SJCRH30 (cell line): ENCODE measurements around the gene OR6B2. TPM values are rescaled to one million over a fixed set of nuclear protein-coding genes. Genes with fewer than 3 reads are reported as not detected.

ENCODE experiments used
- DNase-seq, 2 experiments: peaks; one replicate each; pipeline ENCODE4 v3.0.0-alpha.2; 2015 to 2020
- H3K27ac ChIP-seq: fragments of 250-450 bp; sonication (Bioruptor Pico); 2 replicates; pipeline ENCODE4 v1.5.1; 2020; ENCODE audit warnings: mild to moderate bottlenecking, moderate library complexity
- H3K27me3 ChIP-seq: fragments of 250-450 bp; sonication (Bioruptor Pico); 2 replicates; pipeline ENCODE4 v1.5.1; 2020; ENCODE audit warnings: mild to moderate bottlenecking, moderate library complexity
- H3K36me3 ChIP-seq: fragments of 250-450 bp; sonication (Bioruptor Pico); 2 replicates; pipeline ENCODE4 v1.5.1; 2020; ENCODE audit warnings: mild to moderate bottlenecking, moderate library complexity
- H3K4me1 ChIP-seq: fragments of 250-450 bp; sonication (Bioruptor Pico); 2 replicates; pipeline ENCODE4 v1.5.1; 2020; ENCODE audit warnings: mild to moderate bottlenecking, moderate library complexity
- H3K4me3 ChIP-seq: fragments of 250-450 bp; sonication (Bioruptor Pico); 2 replicates; pipeline ENCODE4 v1.5.1; 2020; ENCODE audit warnings: mild to moderate bottlenecking, moderate library complexity
- H3K9me3 ChIP-seq: fragments of 250-450 bp; sonication (Bioruptor Pico); replicated peaks from 2 replicates; pipeline ENCODE4 v1.5.1; 2020; ENCODE audit warnings: mild to moderate bottlenecking, moderate library complexity
- total RNA-seq: library from RNA; depleted of rRNA; stranded (reverse); fragments of >200 nt; shearing (Covaris generic); gene quantifications from 2 replicates; pipeline ENCODE4 v1.2.3, GENCODE V29; 2014; rRNA removed

Gene OR6B2
- total RNA-seq = not detected in 2 replicates

DNA sequence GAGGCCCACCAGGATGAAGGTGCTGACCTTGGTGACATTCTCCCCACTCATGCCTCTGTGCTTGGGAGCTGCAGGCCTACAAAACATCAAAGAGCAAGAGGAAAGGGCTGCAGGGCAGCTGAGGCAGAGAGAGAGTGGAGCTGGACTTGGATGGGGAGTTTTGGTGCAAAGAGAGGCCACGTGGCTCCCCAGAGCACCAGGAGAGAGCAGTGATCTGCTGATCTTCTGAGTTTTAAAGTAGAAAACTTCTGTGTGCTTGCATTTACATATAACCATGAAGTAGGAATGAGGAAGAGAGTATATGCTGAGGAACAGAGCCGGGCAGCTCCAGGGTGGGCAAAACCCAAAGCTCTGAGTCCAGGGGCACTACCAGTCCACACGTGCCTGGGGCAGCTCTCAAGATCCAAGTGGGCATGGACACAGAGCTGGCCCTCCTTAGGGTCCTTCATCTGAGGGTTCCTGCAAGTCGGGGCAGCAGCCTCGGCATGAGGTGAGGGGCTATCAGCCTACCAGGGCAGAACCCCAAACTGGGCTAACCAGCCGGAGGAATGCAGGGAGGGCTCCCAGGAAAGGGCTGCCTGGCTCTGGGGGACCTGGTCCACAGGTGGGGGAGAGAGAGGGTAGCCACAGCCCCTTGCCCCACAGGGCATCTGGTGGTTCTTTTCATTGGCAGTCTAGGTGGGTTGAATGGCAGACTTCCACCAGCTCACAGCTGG lies at the start of gene OR6B2:
Gene OR6B2 (minus strand): TSS at position 51 of the 716 bp plus-strand sequence. CDS start 0 bp downstream, at position 51.
- H3K4me1 ChIP-seq = no peaks in the 10 kb centered on the region
- no peak within 1 kb of the TSS for H3K27ac ChIP-seq
- H3K27me3 ChIP-seq = peaks cover 17% of the 10 kb centered on the region; the same call in 1 of the 2 replicates
- H3K4me3 ChIP-seq = no peak within 1 kb of the TSS
- no peaks in the 10 kb centered on the region for H3K9me3 ChIP-seq
- H3K36me3 ChIP-seq = no peaks in the 10 kb centered on the region
- DNase-seq = no peak

DNA sequence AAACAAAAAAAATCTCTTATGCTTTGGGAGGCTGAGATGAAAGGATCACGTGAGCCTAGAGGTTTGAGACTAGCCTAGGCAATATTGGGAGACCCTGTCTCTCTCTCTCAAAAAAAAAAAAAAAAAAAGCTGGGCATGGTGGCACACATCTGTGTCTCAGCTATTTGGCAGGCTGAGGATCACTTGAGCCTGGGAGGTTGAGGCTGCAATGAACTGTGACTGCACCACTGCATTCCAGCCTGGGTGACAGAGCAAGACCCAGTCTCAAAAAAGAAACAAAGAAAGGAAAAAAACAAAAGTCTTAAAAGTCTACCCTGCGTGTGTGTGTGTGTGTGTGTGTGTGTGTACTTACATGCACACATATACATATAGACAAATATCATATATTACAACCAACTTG lies 48.4 kb upstream of the OR6B2 start:
- Histone ChIP-seq H3K9me3 (peaks cover 7% of the 10 kb centered on the region), H3K36me3 (no peaks in the 10 kb centered on the region), H3K27ac (no peak overlapping the region), H3K4me1 (no peaks in the 10 kb centered on the region), H3K4me3 (no peak overlapping the region), H3K27me3 (no peaks in the 10 kb centered on the region)
- DNase-seq = no peak

GRCh38 chr2:240077442-240077841 lies 47.2 kb upstream of the OR6B2 start:
- Histone ChIP-seq H3K4me3 (no peak overlapping the region), H3K9me3 (peaks cover 7% of the 10 kb centered on the region), H3K36me3 (no peaks in the 10 kb centered on the region), H3K4me1 (no peaks in the 10 kb centered on the region), H3K27me3 (no peaks in the 10 kb centered on the region), H3K27ac (no peak overlapping the region)
- no peak for DNase-seq

GRCh38 chr2:240074545-240074944 lies 44.3 kb upstream of the OR6B2 start:
- H3K4me3 ChIP-seq = no peak overlapping the region
- no peaks in the 10 kb centered on the region for H3K36me3 ChIP-seq
- peaks cover 12% of the 10 kb centered on the region for H3K4me1 ChIP-seq
- H3K27ac ChIP-seq = no peak overlapping the region
- H3K27me3 ChIP-seq = no peaks in the 10 kb centered on the region
- H3K9me3 ChIP-seq = peaks cover 7% of the 10 kb centered on the region
- DNase-seq = no peak

- H3K4me3 ChIP-seq = no peak overlapping the region
- H3K9me3 ChIP-seq = no peaks in the 10 kb centered on the region
- no peak for DNase-seq
- H3K36me3 ChIP-seq = no peaks in the 10 kb centered on the region
- no peak overlapping the region for H3K27ac ChIP-seq
- H3K27me3 ChIP-seq = no peaks in the 10 kb centered on the region
- H3K4me1 ChIP-seq = peaks cover 13% of the 10 kb centered on the region
Measured at GRCh38 chr2:240070907-240071306, 40.7 kb upstream of the OR6B2 start.

DNA sequence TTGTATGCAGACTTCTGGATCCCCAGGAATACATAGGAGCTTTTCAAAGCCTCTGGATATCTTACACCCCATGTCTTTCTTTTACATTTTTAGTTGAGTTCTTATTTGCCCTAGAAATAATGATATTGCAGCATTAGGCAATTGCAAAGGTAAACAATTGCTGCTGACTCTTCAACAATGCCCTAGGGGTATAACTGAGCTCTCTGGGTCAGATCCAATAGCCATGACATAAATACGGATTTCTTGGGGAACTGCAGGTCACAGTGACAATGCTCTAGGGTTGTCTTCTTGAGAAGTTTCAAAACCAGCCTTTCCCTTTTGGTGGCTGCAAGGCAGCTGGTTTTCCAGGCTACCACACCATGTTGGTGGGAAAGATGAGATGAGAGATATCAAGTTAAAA lies 39.6 kb upstream of the OR6B2 start:
- no peaks in the 10 kb centered on the region for H3K9me3 ChIP-seq
- no peaks in the 10 kb centered on the region for H3K36me3 ChIP-seq
- DNase-seq = peak in 1 of 2 experiments; percentile 30
- no peak overlapping the region for H3K27ac ChIP-seq
- no peaks in the 10 kb centered on the region for H3K27me3 ChIP-seq
- no peak overlapping the region for H3K4me3 ChIP-seq
- peaks cover 13% of the 10 kb centered on the region for H3K4me1 ChIP-seq

- Histone ChIP-seq H3K4me1 (peaks cover 13% of the 10 kb centered on the region), H3K27ac (no peak overlapping the region), H3K4me3 (no peak overlapping the region), H3K36me3 (no peaks in the 10 kb centered on the region), H3K27me3 (no peaks in the 10 kb centered on the region), H3K9me3 (no peaks in the 10 kb centered on the region)
- no peak for DNase-seq
Measured at GRCh38 chr2:240068193-240068592, 38.0 kb upstream of the OR6B2 start.

DNA sequence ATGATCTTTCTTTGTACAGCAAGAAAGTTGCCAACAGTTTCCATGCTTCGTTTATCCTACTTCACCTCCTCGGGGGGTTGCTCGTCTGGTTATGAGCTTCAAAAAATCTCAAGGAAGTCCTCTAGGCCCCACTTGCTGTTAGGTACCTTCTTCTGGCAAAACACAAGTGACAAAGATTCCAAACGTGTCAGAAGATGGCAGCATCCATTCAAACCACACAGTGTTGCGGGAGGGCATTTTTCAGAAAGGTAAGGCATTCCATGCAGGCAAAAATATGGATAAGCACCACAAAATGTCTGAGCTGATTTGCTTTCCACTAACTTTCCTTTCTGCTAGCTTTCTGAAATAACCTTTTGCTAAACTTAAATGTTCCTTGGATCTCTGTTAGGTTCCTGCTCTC lies 36.3 kb upstream of the OR6B2 start:
- peaks cover 13% of the 10 kb centered on the region for H3K4me1 ChIP-seq
- no peak overlapping the region for H3K4me3 ChIP-seq
- no peak for DNase-seq
- H3K9me3 ChIP-seq = 0 out of 2 replicates have a peak, but pooled peaks cover 2% of the 10 kb centered on the region
- H3K36me3 ChIP-seq = no peaks in the 10 kb centered on the region
- no peak overlapping the region for H3K27ac ChIP-seq
- H3K27me3 ChIP-seq = 0 out of 2 replicates have a peak, but pooled peaks cover 3% of the 10 kb centered on the region

DNA sequence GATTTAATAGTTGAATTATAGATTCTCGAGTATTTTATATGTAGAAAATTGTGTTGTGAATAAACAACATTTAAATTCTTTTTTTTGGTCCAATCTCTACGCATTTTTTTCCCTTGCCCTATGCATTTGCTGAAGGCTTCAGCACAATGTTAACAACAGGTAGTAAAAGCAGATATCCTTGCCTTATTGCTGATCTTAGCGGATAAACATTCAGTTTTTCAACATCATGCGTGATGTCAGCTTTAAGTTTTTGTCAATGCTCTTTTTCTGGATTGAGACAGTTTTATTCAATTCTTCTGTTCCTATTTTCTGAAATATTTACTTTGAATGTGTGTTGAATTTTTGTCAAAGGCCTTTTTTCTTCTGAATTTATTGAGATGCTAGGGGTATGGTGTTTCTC lies 34.7 kb upstream of the OR6B2 start:
- Histone ChIP-seq H3K4me1 (peaks cover 5% of the 10 kb centered on the region; the same call in 1 of the 2 replicates), H3K4me3 (no peak overlapping the region), H3K27ac (no peak overlapping the region), H3K36me3 (no peaks in the 10 kb centered on the region), H3K9me3 (0 out of 2 replicates have a peak, but pooled peaks cover 2% of the 10 kb centered on the region), H3K27me3 (0 out of 2 replicates have a peak, but pooled peaks cover 3% of the 10 kb centered on the region)
- no peak for DNase-seq

GRCh38 chr2:240060977-240061591 lies 30.9 kb upstream of the OR6B2 start:
- Histone ChIP-seq H3K27me3 (peaks cover 6% of the 10 kb centered on the region), H3K4me3 (no peak overlapping the region), H3K9me3 (0 out of 2 replicates have a peak, but pooled peaks cover 2% of the 10 kb centered on the region), H3K36me3 (no peaks in the 10 kb centered on the region), H3K4me1 (no peaks in the 10 kb centered on the region), H3K27ac (no peak overlapping the region)
- DNase-seq = peak; percentile 41 to 75

GRCh38 chr2:240056678-240057077 lies 26.4 kb upstream of the OR6B2 start:
- H3K4me1 ChIP-seq = no peaks in the 10 kb centered on the region
- no peak for DNase-seq
- no peak overlapping the region for H3K4me3 ChIP-seq
- H3K27me3 ChIP-seq = peaks cover 29% of the 10 kb centered on the region
- H3K9me3 ChIP-seq = no peaks in the 10 kb centered on the region
- H3K27ac ChIP-seq = no peak overlapping the region
- H3K36me3 ChIP-seq = no peaks in the 10 kb centered on the region

DNA sequence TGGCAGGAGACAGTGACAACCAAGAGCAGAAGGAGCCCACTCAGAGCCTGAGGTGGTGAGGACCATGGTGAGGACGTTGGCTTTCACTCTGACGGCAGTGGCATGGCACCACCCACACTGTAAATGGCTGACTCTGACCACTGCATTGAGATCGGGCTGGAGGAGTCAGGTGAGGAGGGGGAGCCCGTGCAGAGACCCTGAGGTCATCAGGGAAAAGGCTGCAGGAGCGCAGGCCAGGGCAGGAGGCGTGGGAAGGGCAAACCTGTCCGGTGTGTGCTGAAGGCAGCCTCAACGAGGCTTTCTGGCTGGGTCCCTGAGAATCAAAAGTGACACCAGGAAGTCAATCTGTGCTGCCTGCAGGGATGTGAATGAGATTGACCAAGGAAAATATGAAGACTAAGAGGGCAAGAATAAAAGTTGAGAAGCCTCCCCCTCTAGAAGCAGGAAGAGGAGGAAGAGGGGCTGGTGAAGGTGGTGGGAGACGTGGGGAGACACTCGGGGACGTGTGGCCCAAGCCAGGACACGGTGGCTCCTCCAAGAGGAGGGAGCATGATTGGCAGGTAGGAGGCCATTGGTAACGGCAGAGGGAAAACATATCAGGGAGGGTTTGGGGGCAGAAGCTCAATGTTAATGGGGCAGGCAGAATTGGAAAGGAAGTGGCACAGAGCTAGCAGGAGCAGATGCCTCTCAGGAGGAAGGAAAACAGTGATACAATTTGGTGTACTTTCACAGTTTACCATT lies 25.1 kb upstream of the OR6B2 start:
- H3K27me3 ChIP-seq = peaks cover 33% of the 10 kb centered on the region
- no peak for DNase-seq
- H3K36me3 ChIP-seq = no peaks in the 10 kb centered on the region
- H3K4me3 ChIP-seq = no peak overlapping the region
- H3K9me3 ChIP-seq = no peaks in the 10 kb centered on the region
- no peak overlapping the region for H3K27ac ChIP-seq
- H3K4me1 ChIP-seq = no peaks in the 10 kb centered on the region

DNA sequence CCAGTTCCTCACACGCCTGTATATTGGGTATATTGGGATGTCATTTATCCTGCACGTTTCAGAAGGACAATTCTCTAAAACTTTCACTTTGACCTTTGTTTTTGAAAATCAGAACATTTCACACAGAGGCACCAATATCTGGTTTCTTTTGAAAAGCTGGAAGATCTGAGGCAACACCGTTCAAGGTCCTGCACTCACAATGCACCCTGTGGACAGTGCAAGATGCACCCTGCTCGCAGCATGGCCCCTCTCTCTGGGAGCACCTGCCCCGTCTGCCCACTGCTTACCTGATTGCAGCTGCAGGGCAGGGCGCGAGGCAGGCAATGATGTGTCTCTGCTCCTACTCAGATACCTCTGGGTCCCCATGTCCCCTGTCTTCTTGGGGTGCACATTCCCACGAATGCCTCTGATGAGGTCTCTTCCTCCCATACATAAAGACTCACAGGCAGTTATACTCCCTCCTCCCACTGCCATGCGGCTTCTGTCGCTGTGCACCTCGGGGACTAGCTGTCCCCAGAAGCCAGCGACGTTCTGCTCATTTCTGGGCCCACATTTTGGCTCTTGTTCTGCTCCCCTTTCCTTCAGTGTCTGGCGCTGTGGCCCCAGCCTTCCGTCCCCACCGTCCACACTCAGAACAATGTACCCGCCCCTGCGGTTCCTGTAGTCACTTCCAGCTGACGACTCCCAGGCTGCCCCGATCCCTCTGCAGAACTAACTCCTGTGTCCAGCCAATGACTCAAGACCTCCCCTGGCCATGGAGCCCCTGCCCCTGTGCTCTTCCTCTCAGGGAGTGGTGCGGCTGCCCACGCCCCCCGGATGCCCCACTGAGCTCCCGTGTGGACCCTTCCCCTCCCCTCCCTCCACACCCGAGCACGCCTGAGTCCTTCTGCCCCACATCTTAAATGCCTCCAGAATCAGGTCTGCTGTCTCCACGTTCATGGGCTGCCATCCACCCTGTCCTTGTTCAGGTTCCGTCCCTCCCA lies 23.2 kb upstream of the OR6B2 start, which contains the start of gene OR6B3:
Gene OR6B3 (minus strand): TSS at position 349 of the 983 bp plus-strand sequence.
- Histone ChIP-seq H3K4me3 (no peak within 1 kb of the TSS), H3K27me3 (peaks cover 45% of the 10 kb centered on the region), H3K4me1 (no peaks in the 10 kb centered on the region), H3K36me3 (no peaks in the 10 kb centered on the region), H3K27ac (no peak within 1 kb of the TSS), H3K9me3 (no peaks in the 10 kb centered on the region)
- no peak for DNase-seq

DNA sequence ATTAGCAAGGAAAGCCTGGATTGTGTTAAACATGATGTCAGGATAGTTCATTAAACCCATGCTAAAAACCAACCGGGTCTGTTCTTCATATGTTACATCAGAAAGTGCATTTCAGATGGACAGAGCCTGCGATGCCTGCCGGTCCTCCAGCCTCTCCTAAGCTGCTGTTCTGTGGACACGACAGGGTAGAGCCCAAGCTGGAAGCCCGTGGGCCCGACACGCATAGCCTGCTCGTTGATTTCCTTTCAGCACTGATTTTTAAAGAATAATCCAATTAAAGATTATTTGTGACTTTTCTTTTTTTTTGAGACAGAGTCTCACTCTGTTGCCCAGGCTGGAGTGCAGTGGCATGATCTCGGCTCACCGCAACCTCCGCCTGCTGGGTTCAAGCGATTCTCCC lies 22.3 kb upstream of the OR6B2 start:
- no peak for DNase-seq
- H3K27me3 ChIP-seq = peaks cover 53% of the 10 kb centered on the region
- H3K4me1 ChIP-seq = no peaks in the 10 kb centered on the region
- no peak overlapping the region for H3K27ac ChIP-seq
- H3K9me3 ChIP-seq = no peaks in the 10 kb centered on the region
- no peaks in the 10 kb centered on the region for H3K36me3 ChIP-seq
- H3K4me3 ChIP-seq = no peak overlapping the region
